C4-2B (cell line): ENCODE measurements around the gene OR2V2.

Experiments used
- H3K27ac ChIP-seq: fragments of 450-650 bp; 2 replicates; pipeline ENCODE4 v1.5.1; 2017
- ZFX ChIP-seq: fragments of 450-650 bp; IDR thresholded peaks from 2 replicates; pipeline ENCODE4 v1.6.1; 2017
- TF ChIP-seq, protein P1 (sequence below): fragments of 450-650 bp; conservative IDR thresholded peaks from 2 replicates; pipeline ENCODE4 v1.5.1; 2017; ENCODE audit warnings: mild to moderate bottlenecking

Gene OR2V2

DNA sequence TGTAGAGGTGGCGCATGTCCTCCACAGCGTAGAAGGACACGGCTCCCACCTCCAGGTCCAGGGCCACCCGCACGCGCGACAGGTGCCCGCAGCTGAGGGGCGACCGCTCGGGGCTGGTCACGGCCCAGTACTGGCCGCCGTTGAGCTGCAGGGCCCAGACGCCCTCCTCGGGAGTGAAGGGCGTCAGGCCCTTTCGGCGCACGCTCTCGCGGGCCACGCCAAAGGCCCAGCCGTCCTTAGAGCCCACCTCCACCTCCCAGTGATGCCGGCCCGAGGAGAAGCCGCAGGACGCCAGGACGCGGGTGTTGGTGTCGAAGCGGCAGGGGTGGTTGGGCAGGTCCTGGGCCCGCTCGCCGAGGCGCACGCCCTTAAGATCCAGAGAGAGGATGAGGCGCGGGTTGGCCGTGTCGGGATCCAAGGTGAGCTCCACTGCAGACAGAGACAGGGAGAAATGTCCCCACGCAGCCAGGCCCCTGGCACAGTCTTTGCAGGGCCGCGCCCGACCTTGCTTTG lies 47.9 kb downstream of the OR2V2 start:
- no peak overlapping the region for H3K27ac ChIP-seq
- TF ChIP-seq, protein P1, sequence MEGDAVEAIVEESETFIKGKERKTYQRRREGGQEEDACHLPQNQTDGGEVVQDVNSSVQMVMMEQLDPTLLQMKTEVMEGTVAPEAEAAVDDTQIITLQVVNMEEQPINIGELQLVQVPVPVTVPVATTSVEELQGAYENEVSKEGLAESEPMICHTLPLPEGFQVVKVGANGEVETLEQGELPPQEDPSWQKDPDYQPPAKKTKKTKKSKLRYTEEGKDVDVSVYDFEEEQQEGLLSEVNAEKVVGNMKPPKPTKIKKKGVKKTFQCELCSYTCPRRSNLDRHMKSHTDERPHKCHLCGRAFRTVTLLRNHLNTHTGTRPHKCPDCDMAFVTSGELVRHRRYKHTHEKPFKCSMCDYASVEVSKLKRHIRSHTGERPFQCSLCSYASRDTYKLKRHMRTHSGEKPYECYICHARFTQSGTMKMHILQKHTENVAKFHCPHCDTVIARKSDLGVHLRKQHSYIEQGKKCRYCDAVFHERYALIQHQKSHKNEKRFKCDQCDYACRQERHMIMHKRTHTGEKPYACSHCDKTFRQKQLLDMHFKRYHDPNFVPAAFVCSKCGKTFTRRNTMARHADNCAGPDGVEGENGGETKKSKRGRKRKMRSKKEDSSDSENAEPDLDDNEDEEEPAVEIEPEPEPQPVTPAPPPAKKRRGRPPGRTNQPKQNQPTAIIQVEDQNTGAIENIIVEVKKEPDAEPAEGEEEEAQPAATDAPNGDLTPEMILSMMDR: no peak
- no peak for TF ChIP-seq ZFX

DNA sequence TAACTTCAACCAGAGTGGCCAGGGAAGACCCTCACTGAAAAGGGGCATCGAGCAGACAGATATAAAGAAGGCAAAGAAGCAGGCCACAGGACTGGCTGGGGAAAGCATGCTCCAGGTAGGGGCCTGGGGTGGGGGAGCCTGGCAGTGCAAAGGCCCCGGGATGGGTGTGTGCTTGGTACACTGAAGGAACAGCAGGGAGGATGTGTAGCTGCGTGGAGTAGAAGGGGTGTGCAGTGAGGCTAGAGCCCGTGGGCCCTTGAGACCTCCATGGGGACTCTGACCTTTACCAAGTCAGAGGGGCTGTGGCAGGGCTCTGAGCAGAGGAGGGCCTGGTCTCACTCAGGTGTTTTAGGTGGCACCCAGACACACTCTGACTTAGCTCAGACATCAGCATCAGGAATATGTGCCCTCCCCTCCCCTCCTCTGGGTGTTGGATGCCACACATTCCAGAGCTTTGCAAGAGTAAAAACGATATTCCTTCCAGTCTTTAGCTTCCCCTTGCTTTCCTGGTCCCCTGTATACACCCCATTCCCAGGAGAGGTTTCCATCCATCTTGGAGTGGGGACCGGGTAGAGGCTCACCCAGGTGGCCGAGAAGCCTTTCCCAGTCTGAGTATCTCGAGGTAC lies 50.1 kb downstream of the OR2V2 start:
- no peak for TF ChIP-seq ZFX
- TF ChIP-seq, protein P1: no peak
- H3K27ac ChIP-seq: no peak overlapping the region

DNA sequence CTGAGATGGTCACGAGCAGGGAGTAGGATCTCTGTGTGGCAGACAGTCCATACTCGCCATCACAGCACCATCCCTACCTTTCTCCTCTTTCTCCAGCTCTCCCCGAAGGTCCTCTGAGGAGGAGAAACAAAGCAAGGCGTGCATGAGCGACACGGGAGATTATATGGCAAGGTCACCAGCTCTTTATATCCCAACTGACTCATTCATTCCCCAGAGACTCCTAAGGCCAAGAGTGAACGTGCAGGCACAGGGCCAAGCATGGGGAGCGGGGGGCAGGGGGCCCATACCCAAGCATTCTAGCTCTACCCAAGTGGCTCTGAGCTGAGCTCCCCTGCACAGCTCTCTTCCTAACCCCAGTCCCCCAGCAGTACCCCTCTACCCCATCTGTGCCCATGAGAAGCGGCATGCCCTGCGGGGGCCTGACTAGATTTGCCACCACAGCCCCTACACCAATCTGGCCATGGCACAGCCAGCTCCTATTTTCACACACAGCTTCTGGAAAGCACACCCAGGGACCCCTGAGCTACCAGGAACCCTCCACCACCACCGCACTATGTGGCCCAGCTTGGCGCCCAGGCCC lies 50.8 kb downstream of the OR2V2 start:
- H3K27ac ChIP-seq: no peak overlapping the region
- TF ChIP-seq ZFX: no peak
- TF ChIP-seq, protein P1: no peak

DNA sequence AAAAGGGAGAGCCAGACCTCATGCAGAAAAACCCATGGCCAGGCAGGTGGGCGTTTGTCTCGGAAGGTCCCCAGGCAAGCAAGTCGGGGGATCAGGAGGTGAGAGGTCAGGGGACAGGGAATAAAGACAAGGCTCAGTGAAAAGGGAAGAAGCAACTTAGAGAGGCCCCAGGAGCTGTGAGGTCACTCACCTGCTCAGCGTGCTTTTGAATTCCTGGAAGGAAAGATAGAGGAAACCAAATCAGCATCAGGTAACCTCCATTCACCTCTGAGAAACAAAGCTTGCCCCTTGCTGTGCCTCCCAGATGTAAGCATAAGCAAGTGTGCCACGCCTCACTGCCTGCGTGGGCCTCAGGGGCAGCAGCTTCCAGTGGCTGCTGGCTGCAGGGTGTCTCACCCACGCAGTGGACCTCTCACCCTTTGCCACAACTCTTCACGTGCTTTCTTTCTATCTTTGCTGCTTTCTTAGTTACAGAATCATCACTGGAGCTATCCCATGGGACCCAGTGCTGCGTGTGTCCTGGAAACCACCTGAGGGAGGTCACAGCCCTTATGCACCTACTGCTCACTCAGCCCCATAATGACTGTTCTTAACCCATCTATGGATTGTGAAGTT lies 51.6 kb downstream of the OR2V2 start:
- TF ChIP-seq, protein P1: no peak
- no peak for TF ChIP-seq ZFX
- no peak overlapping the region for H3K27ac ChIP-seq

DNA sequence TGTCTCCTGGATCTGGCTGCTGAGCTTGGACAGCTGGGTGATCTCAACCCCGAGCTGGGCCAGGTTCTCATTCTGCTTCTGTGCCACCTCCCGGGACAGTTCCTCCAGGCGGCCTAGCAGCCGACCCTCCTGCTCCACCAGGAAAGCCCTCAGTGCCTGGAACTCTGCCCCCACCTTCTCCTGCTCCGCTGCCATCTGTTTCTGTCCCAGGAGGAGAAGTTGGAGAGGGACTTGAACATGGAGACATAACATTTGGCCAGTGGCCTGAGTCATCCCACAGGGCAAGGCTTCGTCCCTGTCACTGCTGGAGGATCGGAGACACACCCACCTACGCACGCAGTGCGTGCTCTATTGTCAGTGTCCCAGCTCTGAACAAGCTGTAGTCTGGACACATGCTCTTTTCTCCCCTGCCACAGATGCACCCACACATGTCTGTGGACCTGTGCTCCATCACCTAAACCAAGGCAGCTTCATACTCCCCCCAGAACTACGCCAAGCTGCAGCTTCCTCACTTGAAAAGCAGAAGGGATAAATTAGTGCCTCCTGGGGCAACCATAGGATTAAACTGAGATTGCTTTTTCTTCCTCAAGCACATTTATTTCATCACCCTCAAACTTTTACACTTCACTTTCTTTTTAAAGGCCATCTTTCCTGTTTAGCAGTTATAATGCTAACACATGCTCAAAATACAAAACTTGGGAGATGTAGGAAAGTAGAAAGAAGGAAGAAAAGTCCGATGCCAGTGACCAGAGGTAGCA lies 52.7 kb downstream of the OR2V2 start:
- H3K27ac ChIP-seq: no peak overlapping the region
- TF ChIP-seq ZFX: no peak
- TF ChIP-seq, protein P1: no peak

DNA sequence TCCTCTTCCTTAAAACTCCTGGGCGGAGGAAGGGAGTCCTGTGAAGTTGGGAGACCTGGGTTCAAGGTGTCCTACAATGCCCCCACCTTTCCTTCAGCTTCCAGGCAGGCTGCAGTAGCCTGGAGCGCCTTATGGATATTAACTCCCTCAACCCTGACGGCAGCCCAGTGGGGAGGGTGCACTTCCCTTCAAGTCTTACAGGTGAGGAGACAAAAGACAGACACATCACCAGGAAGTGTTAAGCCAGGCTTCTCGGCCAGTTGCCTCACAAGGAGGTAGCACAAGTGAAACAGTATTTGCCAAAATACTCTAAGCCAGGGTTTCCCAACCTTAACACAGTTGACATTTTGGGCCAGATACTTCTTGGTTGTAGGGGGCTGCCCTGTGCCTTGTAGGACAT lies 53.4 kb downstream of the OR2V2 start:
- no peak overlapping the region for H3K27ac ChIP-seq
- TF ChIP-seq, protein P1: no peak
- no peak for TF ChIP-seq ZFX
